Uterus (tissue), 4 donors: ENCODE data around the gene FAM168A. TPM values are rescaled to one million over a fixed set of nuclear protein-coding genes. Genes with fewer than 3 reads are reported as not detected.
"Not testable (repeated sequence)": the region's sequence is repeated elsewhere in the genome, so short reads cannot be mapped to it uniquely, and the experiment has no call there.

Experiments used
- DNase-seq, 2 donors: peaks; one replicate each; pipeline ENCODE4 v3.0.0-alpha.2; 2019 to 2020
- H3K27ac ChIP-seq, 2 donors: fragments of 200-600 bp; sonication (generic); 1 replicate in 1 of 2; 2 replicates in 1 of 2; pipeline ENCODE4 v1.5.1; 2016 to 2018
- H3K27me3 ChIP-seq, 2 donors: fragments of 200-600 bp; sonication (generic); one replicate each; pipeline ENCODE4 v1.5.1; 2018 to 2019; ENCODE audit warnings: control low read depth in 1 of 2
- H3K36me3 ChIP-seq, 2 donors: fragments of 200-600 bp; sonication (generic); one replicate each; pipeline ENCODE4 v1.5.1; 2019; ENCODE audit warnings: control low read depth in 1 of 2
- H3K4me1 ChIP-seq, 2 donors: fragments of 200-600 bp; sonication (generic); one replicate each; pipeline ENCODE4 v1.5.1; 2018 to 2019; ENCODE audit warnings: control low read depth in 1 of 2
- H3K4me3 ChIP-seq, 2 donors: fragments of 200-600 bp; sonication (generic); 1 replicate in 1 of 2; 2 replicates in 1 of 2; pipeline ENCODE4 v1.5.1; 2018 to 2019; ENCODE audit warnings: mild to moderate bottlenecking in 1 of 2
- H3K9me3 ChIP-seq, 2 donors: fragments of 200-600 bp; sonication (generic); one replicate each; pipeline ENCODE4 v1.5.1; 2019; ENCODE audit warnings: control low read depth in 1 of 2
- CTCF ChIP-seq, 4 experiments: fragments of 200-600 bp in 2 of 4; fragments of 450-650 bp in 2 of 4; sonication (generic) in 2 of 4; IDR thresholded peaks; one replicate each; pipeline ENCODE4 v1.5.1; 2016 to 2019; ENCODE audit warnings: antibody characterized with exemption in 4 of 4, mild to moderate bottlenecking in 2 of 4, moderate library complexity in 1 of 4
- POLR2A ChIP-seq, 2 donors: fragments of 450-650 bp; IDR thresholded peaks; one replicate each; pipeline ENCODE4 v1.6.1; 2016; ENCODE audit warnings: antibody characterized with exemption in 2 of 2, mild to moderate bottlenecking in 1 of 2, moderate library complexity in 1 of 2
- intact Hi-C: fragments of 100-400 bp; cut with DNase I; formaldehyde crosslinking; loops from one replicate; pipeline ENCODE4 v1.15.1; 2023; ENCODE audit warnings: low total_unique reads
- total RNA-seq, 4 donors: library from RNA; depleted of rRNA in 3 of 4; stranded (reverse); fragments of >200 nt in 3 of 4; gene quantifications; one replicate each; pipeline versions ENCODE4 v1.1.0 to v1.2.4, GENCODE V29; 2014 to 2023
- donor health status: DM: yes; HTN: yes; CAD: no.

FAM168A gene
- total RNA-seq, 4 donors from 2014 or later = 7.9 to 50.3 (median 25.8) TPM

- H3K27me3 ChIP-seq = no peaks in the 10 kb centered on the region
- H3K4me1 ChIP-seq = no peaks in the 10 kb centered on the region
- intact Hi-C loops = no loop called here
- H3K4me3 ChIP-seq = no peak overlapping the region
- no peaks in the 10 kb centered on the region for H3K36me3 ChIP-seq
- no peaks in the 10 kb centered on the region for H3K9me3 ChIP-seq
- no peak overlapping the region for H3K27ac ChIP-seq
- TF ChIP-seq POLR2A (IDR thresholded peaks at IDR 0.05) = no peak
- no peak for TF ChIP-seq CTCF (IDR thresholded peaks at IDR 0.05)
- DNase-seq = no peak
Observed at GRCh38 chr11:73585834-73586575, 11.9 kb downstream of the FAM168A start.

- intact Hi-C loops = no loop called here
- TF ChIP-seq POLR2A (IDR thresholded peaks at IDR 0.05) = no peak
- no peak overlapping the region for H3K27ac ChIP-seq
- H3K4me1 ChIP-seq = no peaks in the 10 kb centered on the region
- H3K9me3 ChIP-seq = no peaks in the 10 kb centered on the region
- no peak for DNase-seq
- no peaks in the 10 kb centered on the region for H3K27me3 ChIP-seq
- H3K4me3 ChIP-seq = no peak overlapping the region
- H3K36me3 ChIP-seq = no peaks in the 10 kb centered on the region
Observed at GRCh38 chr11:73584831-73585230, 13.1 kb downstream of the FAM168A start.

- intact Hi-C loops = no loop called here
- Histone ChIP-seq H3K9me3 (no peaks in the 10 kb centered on the region), H3K4me3 (no peak overlapping the region), H3K27ac (no peak overlapping the region), H3K36me3 (no peaks in the 10 kb centered on the region), H3K27me3 (no peaks in the 10 kb centered on the region), H3K4me1 (no peaks in the 10 kb centered on the region)
- DNase-seq = no peak
- TF ChIP-seq POLR2A (IDR thresholded peaks at IDR 0.05) (no peak), CTCF (IDR thresholded peaks at IDR 0.05) (no peak)
Observed at GRCh38 chr11:73582653-73583052, 15.3 kb downstream of the FAM168A start.

GRCh38 chr11:73580749-73581148, 17.2 kb downstream of the FAM168A start:
- H3K27me3 ChIP-seq, H3K4me1 ChIP-seq, H3K4me3 ChIP-seq, DNase-seq, H3K27ac ChIP-seq, H3K9me3 ChIP-seq, H3K36me3 ChIP-seq, intact Hi-C loops: not testable (repeated sequence)

- Histone ChIP-seq H3K4me1 (no peaks in the 10 kb centered on the region), H3K36me3 (no peaks in the 10 kb centered on the region), H3K27me3 (no peaks in the 10 kb centered on the region), H3K27ac (no peak overlapping the region), H3K4me3 (no peak overlapping the region), H3K9me3 (no peaks in the 10 kb centered on the region)
- no peak for DNase-seq
- no peak for TF ChIP-seq POLR2A (IDR thresholded peaks at IDR 0.05)
- TF ChIP-seq CTCF (IDR thresholded peaks at IDR 0.05) = no peak
- intact Hi-C loops = no loop called here
Observed at GRCh38 chr11:73579641-73580434, 18.1 kb downstream of the FAM168A start.

- Histone ChIP-seq H3K27me3 (no peaks in the 10 kb centered on the region), H3K36me3 (no peaks in the 10 kb centered on the region), H3K4me1 (no peaks in the 10 kb centered on the region), H3K4me3 (no peak overlapping the region), H3K9me3 (no peaks in the 10 kb centered on the region), H3K27ac (no peak overlapping the region)
- DNase-seq = no peak
- TF ChIP-seq CTCF (IDR thresholded peaks at IDR 0.05) (no peak), POLR2A (IDR thresholded peaks at IDR 0.05) (no peak)
- intact Hi-C loops = no loop called here
Observed at GRCh38 chr11:73578592-73579185, 19.2 kb downstream of the FAM168A start.
